Adrenal gland (tissue), 5 donors: ENCODE data around the gene VWF.

Experiments used
- POLR2A ChIP-seq, 2 donors: fragments of 450-650 bp; IDR thresholded peaks; one replicate each; pipeline ENCODE4 v1.6.1; 2017; ENCODE audit warnings: antibody characterized with exemption in 2 of 2, mild to moderate bottlenecking in 2 of 2, moderate library complexity in 1 of 2
- TF ChIP-seq, protein P1 (sequence below), 6 experiments: fragments of 450-650 bp in 4 of 6; fragments of 200-600 bp in 2 of 6; sonication (generic) in 1 of 6; IDR thresholded peaks; 1 replicate in 5 of 6; 2 replicates in 1 of 6; pipeline versions ENCODE4 v1.5.1 to v1.8.0; 2016 to 2021; ENCODE audit warnings: antibody characterized with exemption in 6 of 6, mild to moderate bottlenecking in 2 of 6, moderate library complexity in 1 of 6
- donor health status: DM: no; HTN: no; CAD: no.

DNA sequence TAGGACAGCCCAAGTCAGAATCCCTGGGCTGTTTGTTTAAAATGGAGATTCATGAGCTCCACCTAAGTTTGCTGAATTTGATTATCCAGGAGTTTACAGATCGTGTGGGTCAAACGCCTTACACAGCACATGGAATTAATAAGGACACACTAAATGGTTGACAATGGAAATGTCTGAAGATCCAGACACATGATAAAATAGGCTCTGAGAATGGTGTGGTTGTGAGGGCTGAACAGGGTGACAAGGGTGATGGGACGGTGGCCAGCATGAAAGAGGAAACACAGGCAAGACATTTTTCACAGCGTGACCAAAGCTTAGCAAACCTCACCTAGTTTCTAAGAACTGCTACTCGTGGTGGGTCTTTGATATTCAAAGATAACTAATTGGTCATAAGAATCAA is 12.5 kb downstream of the VWF start:
- TF ChIP-seq, protein P1, sequence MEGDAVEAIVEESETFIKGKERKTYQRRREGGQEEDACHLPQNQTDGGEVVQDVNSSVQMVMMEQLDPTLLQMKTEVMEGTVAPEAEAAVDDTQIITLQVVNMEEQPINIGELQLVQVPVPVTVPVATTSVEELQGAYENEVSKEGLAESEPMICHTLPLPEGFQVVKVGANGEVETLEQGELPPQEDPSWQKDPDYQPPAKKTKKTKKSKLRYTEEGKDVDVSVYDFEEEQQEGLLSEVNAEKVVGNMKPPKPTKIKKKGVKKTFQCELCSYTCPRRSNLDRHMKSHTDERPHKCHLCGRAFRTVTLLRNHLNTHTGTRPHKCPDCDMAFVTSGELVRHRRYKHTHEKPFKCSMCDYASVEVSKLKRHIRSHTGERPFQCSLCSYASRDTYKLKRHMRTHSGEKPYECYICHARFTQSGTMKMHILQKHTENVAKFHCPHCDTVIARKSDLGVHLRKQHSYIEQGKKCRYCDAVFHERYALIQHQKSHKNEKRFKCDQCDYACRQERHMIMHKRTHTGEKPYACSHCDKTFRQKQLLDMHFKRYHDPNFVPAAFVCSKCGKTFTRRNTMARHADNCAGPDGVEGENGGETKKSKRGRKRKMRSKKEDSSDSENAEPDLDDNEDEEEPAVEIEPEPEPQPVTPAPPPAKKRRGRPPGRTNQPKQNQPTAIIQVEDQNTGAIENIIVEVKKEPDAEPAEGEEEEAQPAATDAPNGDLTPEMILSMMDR (IDR thresholded peaks at IDR 0.05): no peak
- TF ChIP-seq POLR2A (IDR thresholded peaks at IDR 0.05): no peak
